Pulmonary artery endothelial cell (primary cell): ENCODE results near the gene ZBTB24. TPM values are rescaled to one million over a fixed set of nuclear protein-coding genes. Genes with fewer than 3 reads are reported as not detected.

Experiments
- DNase-seq: peaks from one replicate; pipeline ENCODE4 v3.0.0-alpha.2; 2011; ENCODE audit warnings: low read depth, low spot score
- total RNA-seq: library from RNA; depleted of rRNA; stranded (reverse); fragments of >200 nt; gene quantifications from 2 replicates; pipeline ENCODE4 v1.2.3, GENCODE V29; 2014

Gene ZBTB24
- total RNA-seq, 1 donor from 2014 or later, result 6.8 TPM

- no peak for DNase-seq
These were observed 15.9 kb upstream of the ZBTB24 start for GRCh38 chr6:109498936-109499335.

- DNase-seq, result no peak
These were observed 15.0 kb upstream of the ZBTB24 start for GRCh38 chr6:109498052-109498451.

DNA sequence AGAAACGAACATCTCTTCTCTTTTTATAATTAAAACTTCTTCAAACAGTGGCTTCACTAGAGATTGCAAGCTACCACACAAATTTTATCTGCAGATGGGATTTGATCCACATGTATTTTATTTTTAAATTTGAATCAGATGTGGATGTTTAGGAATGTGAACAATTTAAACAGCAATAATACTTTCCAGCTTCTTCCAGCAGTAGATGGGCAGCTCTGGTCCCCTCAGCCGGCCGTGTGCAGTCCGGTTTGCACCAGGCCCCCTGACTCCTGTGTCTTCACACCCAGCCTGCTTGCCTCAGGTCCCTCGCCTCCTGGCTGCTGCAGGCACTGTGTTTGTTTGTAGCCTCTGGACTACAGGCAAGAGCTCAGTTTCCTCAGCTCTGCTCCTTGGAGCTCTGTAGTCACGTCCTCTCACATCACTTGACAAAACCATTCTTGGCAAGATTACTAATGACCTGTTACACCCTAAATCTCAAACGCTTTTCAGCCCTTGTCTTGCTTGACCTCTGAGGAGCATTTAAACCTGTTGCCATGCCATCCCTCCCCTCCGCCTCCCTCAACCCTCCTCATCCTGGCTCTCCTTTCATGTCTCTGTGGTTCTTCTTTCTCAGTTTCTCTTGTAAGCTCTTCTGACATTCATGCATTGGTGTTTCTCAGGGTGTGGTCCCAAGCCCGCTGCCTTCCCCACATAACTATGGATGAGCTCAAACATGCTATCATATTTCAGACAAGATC, 13.2 kb upstream of the ZBTB24 start:
- no peak for DNase-seq

- DNase-seq, result no peak
These were observed 10.8 kb upstream of the ZBTB24 start for GRCh38 chr6:109493865-109494264.

DNA sequence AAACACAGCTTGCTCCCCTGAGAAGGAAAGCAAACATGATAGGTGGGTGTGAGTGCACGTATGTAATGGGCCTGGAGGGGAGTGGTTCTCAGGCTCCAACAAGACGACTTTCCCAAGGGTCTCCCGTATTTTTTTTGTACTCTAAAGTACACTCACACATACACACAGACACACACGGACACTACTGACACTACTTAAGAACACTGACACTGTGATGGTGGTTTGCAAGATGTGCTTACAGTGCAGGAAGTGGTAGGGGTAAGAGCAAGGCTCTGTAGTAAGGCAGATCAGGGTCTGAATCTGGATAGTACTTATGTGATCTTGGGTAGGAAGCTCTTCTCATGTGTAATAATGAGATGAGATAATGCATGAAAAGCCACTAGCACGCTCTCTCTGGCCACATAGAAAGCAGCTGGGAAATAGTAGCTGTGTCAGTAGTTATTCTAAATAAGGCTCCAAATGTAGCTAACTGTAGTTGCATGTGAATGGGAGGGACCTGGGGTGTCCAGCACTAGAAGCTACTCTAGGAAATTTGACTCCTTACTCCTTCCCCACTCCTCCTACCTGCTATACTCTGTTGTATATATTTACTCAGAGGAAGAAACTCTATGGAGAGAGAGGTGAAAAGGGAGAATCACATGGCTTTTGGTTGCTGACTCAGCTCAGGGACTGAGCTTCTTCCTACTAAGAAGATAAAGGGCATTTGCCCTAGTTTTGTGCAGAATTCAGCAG, 8.4 kb upstream of the ZBTB24 start:
- no peak for DNase-seq

GRCh38 chr6:109490713-109491112, 7.7 kb upstream of the ZBTB24 start:
- DNase-seq, result no peak

GRCh38 chr6:109488001-109488400, 5.0 kb upstream of the ZBTB24 start:
- no peak for DNase-seq

DNA sequence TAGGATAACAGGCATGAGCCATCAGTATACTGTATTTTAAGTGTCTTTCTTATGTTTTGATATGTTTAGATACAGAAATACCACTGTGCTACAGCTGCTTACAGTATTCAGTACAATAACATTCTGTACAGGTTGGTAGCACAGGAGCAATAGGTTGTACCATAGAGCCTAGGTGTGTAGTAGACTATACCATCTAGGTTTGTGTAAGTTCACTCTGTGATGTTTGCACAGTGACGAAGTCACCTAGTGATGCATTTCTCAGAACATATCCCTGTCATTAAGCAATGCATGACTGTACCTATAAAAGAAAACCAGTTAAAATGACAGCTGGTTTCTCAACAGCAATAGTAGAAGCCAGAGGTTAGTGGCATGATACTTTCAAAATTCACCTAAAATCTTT, 3.0 kb upstream of the ZBTB24 start:
- DNase-seq, result no peak

GRCh38 chr6:109485266-109485935, 2.4 kb upstream of the ZBTB24 start:
- no peak for DNase-seq

- DNase-seq, result no peak
These were observed 1.1 kb upstream of the ZBTB24 start for GRCh38 chr6:109484122-109484521.

DNA sequence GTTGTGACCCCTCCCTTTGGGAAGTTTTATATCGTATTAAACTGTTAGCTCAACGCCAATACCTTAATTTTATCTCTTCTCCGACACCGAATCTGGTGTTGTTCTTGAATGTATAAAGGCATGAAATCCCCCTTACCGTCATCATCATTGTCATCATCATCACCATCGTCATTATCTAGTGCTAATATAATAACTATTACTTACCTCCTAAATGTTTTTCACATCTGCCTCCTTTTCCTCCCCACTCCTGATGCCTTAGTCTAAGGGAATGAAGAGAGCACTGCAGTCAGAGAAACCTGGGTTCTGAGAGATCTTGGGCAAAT, 677 bp upstream of the ZBTB24 start:
- DNase-seq, result no peak

DNA sequence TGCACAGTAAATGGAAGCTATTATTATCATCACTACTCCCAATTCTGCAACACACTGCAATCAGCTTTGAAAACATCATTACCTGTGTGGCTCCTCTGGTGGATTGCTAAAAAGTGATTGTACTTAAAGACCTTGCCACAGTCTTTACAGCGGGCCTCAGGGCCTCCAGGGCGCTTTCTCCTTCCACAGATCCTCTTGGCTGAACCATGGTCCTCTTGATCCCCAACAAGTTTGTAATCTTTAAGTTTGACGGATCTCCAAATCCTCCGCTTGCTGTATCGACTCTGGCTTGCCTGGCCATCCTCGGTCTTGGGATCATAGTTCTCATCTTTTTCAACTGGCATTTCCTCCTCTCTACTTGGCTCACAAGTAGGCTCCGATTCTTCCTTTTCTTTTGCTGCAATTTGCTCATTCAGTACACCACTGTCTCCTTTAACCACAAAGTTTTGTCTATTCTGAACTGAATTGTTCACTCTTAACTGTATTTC, 2.0 kb downstream of the ZBTB24 start:
- no peak for DNase-seq

- no peak for DNase-seq
These were observed 4.0 kb downstream of the ZBTB24 start for GRCh38 chr6:109478841-109479624.

- no peak for DNase-seq
These were observed 4.7 kb downstream of the ZBTB24 start for GRCh38 chr6:109478222-109478805.

- DNase-seq, result no peak
These were observed 5.3 kb downstream of the ZBTB24 start for GRCh38 chr6:109477725-109478124.

DNA sequence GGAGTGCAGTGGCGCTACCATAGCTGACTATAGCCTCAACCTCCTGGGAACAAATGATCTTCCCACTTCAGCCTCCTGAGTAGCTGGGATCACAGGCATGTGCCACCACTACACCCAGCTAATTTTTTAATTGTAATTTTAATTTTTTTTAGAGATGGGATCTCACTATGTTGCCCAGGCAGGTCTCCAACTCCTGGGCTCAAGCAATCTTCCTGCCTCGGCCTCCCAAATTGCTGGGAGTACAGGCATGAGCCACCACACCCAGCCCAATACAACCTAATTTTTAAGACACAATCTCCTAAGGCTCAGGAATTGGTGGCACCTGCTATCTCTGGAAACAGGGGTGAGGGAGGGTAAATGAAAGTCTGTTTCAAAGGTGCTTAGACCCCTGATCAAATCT, 5.8 kb downstream of the ZBTB24 start:
- DNase-seq, result no peak

GRCh38 chr6:109475625-109476024, 7.4 kb downstream of the ZBTB24 start:
- no peak for DNase-seq

- no peak for DNase-seq
These were observed 8.0 kb downstream of the ZBTB24 start for GRCh38 chr6:109474995-109475394.

DNA sequence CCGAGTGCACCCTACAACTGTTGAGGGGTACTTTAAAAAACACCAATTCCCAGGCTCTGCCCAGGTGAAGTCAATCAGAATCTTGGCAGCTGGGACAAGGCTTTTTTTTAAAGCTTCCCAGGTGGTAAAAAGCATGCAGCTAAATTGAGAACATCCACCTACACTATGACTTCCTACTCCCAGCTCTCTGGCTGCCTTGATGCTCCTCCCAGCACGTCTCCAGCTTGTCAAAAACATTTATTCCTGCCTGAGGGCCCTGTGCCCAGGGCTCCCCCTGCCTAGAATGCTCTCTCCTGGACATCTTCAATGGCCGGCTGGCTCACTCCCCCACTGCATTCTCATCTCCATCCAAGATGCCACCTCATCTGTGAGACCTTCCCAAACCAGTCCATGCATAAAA, 9.9 kb downstream of the ZBTB24 start:
- no peak for DNase-seq

DNA sequence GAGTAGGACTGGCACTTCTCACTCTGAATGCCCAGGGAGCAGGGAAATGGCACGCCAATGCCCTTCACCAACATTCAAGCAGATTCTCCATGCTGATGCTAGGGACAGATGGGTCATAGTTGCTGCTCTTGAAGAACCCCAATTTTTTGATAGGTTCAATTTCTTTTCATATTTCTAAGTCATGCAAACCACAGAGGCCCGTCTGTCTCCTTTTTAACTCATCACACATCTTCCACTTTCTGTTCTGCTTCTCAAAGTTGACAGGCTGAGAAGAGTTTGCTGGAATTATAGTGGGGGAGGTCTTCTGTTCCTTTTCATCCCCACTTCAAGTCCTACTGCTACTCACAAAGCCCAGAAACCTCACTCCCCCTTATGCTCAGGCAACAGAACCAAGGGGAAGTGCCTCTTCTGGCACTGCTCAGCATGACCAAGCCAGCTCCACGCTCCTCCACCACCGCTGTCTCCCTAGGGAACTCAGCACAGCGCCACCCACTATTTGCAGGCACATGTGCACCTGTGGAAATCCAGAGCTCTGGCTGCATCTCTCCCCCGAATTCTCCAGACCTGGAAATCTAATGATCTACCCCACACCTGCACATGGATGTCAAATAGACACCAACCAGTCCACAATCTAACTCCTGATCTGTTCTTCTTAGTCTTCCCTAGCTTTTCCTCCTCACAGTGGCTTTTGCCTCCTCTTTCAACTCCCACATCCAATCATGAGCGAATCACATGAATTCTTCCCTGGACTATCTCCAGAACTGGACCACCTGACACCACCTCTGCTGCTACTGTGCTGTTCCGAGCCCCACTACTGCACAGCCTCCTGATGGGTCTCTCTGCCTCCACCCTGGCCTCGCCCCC, 10.7 kb downstream of the ZBTB24 start:
- no peak for DNase-seq
